Measurements from ENCODE around the gene TYRO3.

TYRO3 gene

DNA sequence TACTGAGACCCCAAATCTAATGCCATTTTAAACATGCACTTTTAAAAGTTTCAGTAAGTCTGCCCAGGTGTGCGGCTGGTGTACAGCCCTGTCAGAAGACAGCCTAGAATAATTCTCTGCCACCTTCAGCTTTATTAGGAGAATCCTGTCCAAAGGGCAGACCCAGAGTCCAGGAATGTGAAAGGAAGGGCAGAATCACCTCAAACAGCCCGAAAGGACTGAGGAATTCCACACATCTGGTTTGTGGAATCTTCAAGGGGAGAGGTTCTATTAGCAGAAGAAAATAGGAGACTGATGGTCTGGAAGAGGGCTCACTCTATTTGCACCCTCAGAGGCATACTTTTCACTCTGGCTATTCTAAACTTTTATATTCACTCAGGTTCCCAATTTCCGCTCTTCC is 46.6 kb downstream of the TYRO3 start:
- DNase-seq (ENCODE audit: low spot score) = no peak

DNA sequence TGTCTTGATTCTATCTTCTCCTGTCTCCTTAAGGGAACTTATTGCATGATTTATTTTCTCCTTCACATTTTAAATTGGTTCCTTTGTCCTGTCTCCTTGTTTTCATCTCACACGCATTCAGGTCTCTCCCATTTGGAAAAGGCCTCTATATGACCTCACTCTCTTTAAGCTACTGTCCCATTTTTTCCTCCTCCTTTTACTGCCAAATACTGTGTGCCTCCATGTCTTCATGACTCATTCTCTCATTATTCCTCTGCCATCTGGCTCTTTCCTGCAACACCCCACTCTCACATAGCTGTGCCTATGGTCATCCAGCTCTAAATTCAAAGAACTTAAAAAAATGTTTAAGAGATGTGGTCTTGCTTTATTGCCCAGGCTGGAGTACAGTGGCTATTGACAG is 48.0 kb downstream of the TYRO3 start:
- DNase-seq (ENCODE audit: low spot score) = peak; percentile 53

DNA sequence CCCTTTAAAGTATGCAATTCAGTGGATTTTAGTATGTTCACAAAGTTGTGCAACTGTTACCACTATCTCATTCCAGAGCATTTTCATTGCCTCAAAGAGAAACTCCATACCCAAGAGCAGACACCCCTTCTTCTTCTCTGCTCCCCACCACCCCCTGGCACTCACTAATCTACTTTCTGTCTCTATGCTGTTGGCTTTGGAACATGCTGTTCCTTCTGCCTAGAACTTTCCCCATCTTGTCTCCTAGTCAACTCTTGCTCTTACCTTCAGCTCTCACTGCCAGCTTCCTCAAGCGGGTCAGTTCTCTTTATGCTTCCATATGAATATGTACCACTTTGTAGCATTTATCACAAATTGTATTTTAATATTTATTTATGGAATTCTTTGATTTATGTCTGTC is 50.1 kb downstream of the TYRO3 start:
- DNase-seq (ENCODE audit: low spot score) = no peak

DNA sequence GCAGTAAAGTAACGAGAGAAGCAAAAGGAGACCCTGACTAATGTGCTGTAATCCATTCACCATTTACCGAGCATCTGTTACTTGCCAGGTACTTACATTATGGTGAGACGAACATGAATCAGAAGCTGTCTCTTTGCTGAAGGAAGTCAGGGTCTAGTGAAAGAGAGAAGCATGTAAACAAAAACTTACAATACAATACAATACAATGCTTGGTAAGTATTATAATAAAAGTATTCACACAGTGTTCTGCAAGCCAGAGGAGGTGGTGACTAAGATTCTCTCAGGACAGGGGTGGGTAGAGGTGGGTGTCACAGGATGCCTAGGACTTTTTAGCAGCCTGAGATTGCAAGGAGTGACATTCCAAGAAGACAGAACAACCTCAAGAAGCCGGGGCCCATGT is 51.0 kb downstream of the TYRO3 start:
- no peak for DNase-seq (ENCODE audit: low spot score)

DNA sequence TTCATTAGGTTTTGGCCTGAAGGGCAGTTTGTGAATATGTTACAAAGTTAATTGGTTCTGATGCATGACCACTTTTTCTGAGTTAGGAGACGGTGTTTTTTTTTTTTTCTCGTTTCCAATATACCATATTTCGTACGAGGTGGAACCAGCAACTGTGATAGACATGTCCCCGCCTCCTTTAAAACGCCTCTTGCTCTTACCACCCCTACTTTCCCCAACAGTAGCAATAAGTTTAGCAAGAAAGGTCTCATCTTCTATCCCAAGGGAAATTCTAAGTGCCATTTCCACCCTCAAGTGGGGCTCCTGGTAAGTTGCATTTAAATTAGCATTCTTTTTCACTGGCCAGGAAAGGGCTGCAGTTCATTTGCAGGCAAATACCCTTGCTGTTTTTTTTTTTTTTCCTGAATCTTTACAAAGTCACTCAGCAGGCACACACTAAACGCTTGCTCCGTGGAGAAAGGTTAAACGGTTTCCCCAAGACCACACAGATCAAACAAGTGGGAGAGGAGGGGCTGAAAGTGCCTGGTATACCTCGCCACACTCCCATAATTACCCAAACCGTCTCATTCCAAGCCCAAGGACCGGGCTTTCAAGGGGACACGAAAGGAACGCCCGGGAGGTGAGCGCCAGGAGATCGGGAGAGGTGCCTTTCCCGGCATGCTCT is 61.7 kb downstream of the TYRO3 start:
- no peak for DNase-seq (ENCODE audit: low spot score)

DNA sequence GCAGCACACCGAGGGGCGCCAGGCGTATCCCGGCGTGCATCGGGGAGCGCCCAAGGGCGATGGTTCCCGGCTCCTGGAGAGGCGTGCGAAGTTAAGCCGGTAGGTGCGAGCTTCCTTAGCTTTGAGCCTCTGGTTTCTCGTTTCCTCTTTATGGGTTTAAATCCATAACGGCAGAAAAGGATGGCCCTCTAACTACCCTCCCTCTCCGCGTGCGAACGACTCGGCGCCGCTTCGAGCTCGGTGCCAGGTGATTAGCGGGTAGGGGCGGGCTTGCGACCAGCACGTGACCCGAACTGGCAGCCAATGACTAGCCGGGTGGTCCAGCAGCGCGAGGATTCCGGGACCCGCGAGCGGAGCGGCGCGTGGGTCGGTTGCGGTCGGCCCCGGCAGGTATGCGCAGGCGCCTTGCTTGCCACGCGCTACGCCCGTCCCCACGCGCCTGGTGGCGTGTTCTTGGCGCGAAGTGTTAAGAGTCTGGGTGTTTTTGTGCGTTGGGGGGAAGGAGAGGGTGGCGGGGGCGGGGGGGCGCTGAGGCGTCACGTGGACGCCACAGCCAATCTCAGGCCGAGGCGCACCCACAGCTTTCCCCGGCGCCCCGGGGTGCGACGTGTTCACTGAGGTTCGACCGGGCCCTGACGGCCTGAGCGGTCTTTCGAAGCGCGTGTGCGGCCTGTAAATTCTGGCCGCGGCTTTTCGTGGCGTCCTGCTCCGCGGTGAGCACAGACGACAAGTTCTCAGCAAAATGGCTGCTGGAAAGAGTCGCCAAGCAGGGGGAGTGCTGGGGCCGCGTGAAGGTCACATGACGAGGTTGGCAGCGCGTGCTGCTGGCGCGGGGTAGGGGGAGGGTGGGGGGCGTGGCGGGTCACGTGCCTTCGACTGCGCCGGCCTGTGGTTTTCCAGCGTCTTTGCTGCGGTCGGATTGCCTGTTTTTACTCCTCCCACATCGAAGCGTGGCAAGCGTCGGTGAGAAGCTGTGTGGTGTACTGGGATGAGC is 62.5 kb downstream of the TYRO3 start:
- DNase-seq (ENCODE audit: low spot score) = no peak

DNA sequence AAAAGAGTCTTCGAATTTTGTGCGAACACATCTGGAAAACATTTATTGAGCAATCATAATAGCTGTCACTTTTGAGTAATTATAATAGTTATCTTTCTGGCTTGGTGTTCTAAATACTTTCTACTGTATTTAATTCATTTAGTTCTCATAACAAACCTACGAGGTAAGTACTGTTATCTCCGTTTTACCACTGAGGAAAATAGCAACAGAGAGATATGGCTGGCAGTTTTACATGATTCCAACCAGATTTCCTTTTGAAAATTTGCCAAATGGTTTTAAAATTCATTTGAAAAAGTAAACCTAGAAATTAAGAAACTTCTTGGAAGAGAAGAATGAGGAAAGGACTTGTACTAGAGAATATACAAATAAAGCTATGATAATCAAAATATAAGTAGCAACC is 63.9 kb downstream of the TYRO3 start:
- no peak for DNase-seq (ENCODE audit: low spot score)

DNA sequence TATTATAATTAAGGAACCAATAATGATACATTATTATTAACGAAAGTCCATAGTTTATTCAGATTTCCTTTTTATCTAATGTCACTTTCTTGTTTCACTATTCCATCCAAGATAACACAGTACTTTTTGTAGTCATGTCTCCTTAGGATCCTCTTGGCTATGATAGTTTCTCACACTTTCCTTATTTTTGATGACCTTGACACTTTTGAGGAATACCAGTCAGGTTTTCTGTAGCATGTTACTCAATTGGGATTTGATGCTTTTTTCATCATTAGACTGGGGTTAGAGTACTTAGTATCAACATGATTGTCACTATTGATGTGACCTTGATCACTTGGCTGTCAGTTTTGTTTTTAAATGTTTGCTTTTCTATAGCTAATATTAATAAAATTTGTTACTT is 68.2 kb downstream of the TYRO3 start:
- no peak for DNase-seq (ENCODE audit: low spot score)

DNA sequence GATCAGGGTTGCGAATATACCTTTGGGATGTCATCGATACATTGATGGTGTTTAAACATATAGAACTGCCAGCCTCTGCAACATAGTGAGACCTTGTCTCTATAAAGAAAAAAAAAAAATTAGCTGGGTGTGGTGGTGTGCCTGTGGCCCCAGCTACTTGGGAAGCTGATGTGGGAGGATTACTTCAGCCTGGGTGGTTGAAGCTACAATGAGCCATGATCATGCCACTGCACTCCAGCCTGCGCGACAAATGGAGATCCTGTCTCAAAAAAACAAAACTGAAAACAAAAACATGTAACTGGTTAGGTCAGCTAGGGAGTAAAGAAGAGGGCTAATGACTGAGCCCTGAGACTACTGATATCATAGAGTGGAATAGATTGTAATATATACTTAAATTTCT is 70.5 kb downstream of the TYRO3 start:
- no peak for DNase-seq (ENCODE audit: low spot score)

DNA sequence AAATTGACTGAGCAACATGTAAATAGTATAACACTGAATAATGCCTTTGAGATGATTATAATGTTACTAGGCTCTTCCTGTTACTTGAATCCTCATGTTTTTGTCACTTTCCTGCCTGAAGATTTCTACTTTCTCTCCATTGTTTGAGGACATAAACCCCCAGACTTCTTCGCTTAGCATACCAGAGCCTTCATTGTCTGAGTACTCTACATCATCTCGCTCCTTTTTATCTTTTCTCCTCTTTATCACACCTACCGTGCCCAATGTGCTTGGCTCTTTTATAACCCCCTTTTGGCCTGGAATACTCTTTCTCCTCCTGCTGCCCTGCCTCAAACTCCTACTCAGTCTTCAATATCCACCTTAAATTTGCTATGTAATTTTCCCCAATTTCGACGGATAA is 70.9 kb downstream of the TYRO3 start:
- DNase-seq (ENCODE audit: low spot score) = no peak

DNA sequence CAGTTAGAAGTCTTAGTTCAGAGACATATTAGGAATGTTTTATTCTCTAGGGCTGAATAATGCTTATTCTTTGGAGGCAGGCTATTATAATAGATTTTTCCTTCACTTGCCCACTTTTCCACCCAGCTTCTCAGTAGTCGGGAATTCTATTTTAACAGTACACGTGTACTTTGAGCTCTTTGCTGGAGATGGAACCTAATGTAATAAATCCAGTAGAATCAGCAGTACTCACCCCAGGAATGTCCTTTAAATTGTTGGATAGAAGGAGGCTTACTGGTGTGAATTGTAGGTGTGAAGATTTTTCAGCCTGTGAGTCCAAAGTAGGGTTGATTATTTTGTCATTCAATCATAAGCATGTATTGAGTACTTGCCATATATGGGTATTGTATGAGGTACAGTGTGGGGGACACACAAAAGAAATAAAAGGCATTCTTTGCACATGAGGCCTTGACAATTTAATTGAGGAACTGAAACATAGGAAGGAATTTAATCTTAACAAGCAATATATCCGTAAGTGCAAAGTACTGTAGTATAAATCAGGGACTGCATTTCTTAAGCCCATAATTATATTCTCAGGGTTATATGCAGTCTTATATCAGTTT is 71.7 kb downstream of the TYRO3 start:
- DNase-seq (ENCODE audit: low spot score) = no peak

DNA sequence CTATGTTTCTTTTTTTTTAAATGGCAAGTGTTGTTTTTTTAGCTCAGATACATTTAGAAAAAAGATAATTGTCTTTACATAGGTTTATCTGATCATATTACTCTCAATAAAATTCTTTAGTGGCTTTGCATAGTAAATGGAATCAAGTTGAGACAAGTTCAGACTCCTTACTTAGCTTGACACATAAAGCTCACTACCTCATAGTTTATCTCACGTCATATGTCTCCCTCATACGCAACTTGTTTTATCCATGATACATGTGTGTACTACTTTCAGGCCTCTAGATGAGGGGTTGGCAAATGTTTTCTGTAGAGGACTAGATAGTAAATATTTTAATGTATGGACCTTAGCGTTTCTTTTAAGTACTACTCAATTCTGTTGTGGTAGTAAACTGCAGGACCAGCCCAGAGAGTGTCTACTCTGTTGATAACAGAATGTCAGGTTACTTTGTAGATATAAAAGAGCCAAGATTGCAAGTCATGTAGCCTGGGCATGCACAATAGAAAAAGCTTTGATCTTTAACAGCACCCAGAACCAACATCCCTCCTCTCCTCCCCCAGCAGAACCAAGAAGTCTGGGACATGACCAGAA is 73.0 kb downstream of the TYRO3 start:
- DNase-seq (ENCODE audit: low spot score) = no peak

Data from RKO (cell line).